ENCODE measurements around the gene TMEM196.
A peak's percentile ranks its signal among the peaks of the same experiment; 100 is the strongest.
"Not testable (repeated sequence)": the region's sequence is repeated elsewhere in the genome, so short reads cannot be mapped to it uniquely, and the experiment has no call there.

TMEM196 gene

GRCh38 chr7:19707240-19707639, 66.2 kb downstream of the TMEM196 start:
- DNase-seq (ENCODE audit: low read depth), result peak; percentile 26

GRCh38 chr7:19705663-19706062, 67.8 kb downstream of the TMEM196 start:
- no peak for DNase-seq (ENCODE audit: low read depth)

GRCh38 chr7:19701471-19701870, 71.9 kb downstream of the TMEM196 start:
- no peak for DNase-seq (ENCODE audit: low read depth)

GRCh38 chr7:19700936-19701335, 72.5 kb downstream of the TMEM196 start:
- no peak for DNase-seq (ENCODE audit: low read depth)

GRCh38 chr7:19698331-19698730, 75.1 kb downstream of the TMEM196 start:
- DNase-seq (ENCODE audit: low read depth), result no peak

GRCh38 chr7:19696926-19697325, 76.5 kb downstream of the TMEM196 start:
- DNase-seq (ENCODE audit: low read depth), result no peak

- DNase-seq (ENCODE audit: low read depth), result no peak
Observed at GRCh38 chr7:19692111-19692828, 81.1 kb downstream of the TMEM196 start.

GRCh38 chr7:19690736-19691135, 82.7 kb downstream of the TMEM196 start:
- no peak for DNase-seq (ENCODE audit: low read depth)

- DNase-seq (ENCODE audit: low read depth), result not testable (repeated sequence)
Observed at GRCh38 chr7:19689130-19689529, 84.3 kb downstream of the TMEM196 start.

GRCh38 chr7:19681596-19681995, 91.8 kb downstream of the TMEM196 start:
- DNase-seq (ENCODE audit: low read depth), result no peak

- no peak for DNase-seq (ENCODE audit: low read depth)
Observed at GRCh38 chr7:19677180-19677579, 96.2 kb downstream of the TMEM196 start.

GRCh38 chr7:19675816-19676215, 97.6 kb downstream of the TMEM196 start:
- no peak for DNase-seq (ENCODE audit: low read depth)

- DNase-seq (ENCODE audit: low read depth), result no peak
Observed at GRCh38 chr7:19674266-19674960, 99.0 kb downstream of the TMEM196 start.

- DNase-seq (ENCODE audit: low read depth), result no peak
Observed at GRCh38 chr7:19670806-19671205, 102.6 kb downstream of the TMEM196 start.
